T-helper 1 cell treated with Interleukin-12 subunit alpha and Interleukin-12 subunit beta and Interleukin-4 antibody, amounts not matched to agents 30 μg/mL and 1 μg/mL, for 36 hours (primary cell): Measurements from ENCODE around the gene SIGLEC12.
"Not testable (repeated sequence)": the region's sequence is repeated elsewhere in the genome, so short reads cannot be mapped to it uniquely, and the experiment has no call there.

Source experiments
- H3K27ac Mint-ChIP-seq: one replicate; pipeline ENCODE4 v1.8.0; 2021; ENCODE audit warnings: mild to moderate bottlenecking, mixed read lengths
- H3K27me3 Mint-ChIP-seq: one replicate; pipeline ENCODE4 v1.8.0; 2021; ENCODE audit warnings: low read depth, mixed read lengths
- H3K36me3 Mint-ChIP-seq: one replicate; pipeline ENCODE4 v1.8.0; 2021; ENCODE audit warnings: low read depth, mixed read lengths
- H3K4me1 Mint-ChIP-seq: one replicate; pipeline ENCODE4 v1.8.0; 2021; ENCODE audit warnings: low read depth, mixed read lengths
- H3K4me3 Mint-ChIP-seq: one replicate; pipeline ENCODE4 v1.8.0; 2021; ENCODE audit warnings: mild to moderate bottlenecking, moderate library complexity, mixed read lengths
- H3K9me3 Mint-ChIP-seq: one replicate; pipeline ENCODE4 v1.8.0; 2021; ENCODE audit warnings: mixed read lengths

SIGLEC12 gene

DNA sequence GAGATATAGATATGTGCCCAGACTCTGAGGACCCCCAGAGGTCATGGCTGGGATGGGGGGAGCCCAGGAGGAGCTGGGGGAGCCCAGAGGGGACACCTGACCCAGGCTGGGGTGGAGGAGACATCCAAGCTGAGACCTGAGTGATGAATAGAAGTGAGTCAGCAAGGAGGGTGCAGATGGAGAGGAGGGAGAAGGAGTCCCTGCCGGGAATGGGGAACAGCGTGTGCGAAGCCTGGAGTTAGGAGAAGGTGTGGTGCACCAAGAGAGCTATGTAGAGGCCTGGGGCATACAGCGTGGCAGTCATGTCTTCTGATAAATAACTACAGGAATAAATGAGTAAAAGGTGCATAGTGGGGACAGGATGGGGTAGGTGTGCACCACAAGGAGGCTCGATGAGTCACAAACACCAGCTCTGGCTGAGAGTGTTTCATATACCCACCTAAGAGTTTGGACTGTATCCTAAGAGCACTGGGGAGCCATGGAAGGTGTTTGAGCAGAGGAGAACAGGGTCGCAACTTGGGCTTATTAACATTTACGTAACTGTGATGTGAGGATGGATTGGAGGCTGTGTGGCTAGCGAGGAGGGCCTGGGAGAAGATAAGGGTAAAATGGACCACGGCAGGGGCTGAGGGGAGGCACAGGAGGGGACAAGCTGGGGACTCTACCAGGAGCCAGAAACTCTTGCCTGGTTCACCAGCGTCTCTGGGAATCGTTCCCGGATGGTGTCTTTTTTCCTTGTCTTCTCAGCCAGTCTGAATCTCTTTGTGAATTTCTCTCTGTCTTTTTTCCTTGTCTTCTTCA, 21.9 kb downstream of the SIGLEC12 start:
- Mint-ChIP-seq H3K4me1 (no peaks in the 10 kb centered on the region), H3K36me3 (no peaks in the 10 kb centered on the region), H3K4me3 (no peak overlapping the region), H3K9me3 (no peaks in the 10 kb centered on the region), H3K27ac (no peak overlapping the region), H3K27me3 (peaks cover 4% of the 10 kb centered on the region)

GRCh38 chr19:51478381-51479234, 23.0 kb downstream of the SIGLEC12 start, which contains the start of gene CEACAM18:
Gene CEACAM18, plus strand, starts transcription at chr19:51478539.
- Mint-ChIP-seq H3K4me1 (no peaks in the 10 kb centered on the region), H3K9me3 (no peaks in the 10 kb centered on the region), H3K36me3 (no peaks in the 10 kb centered on the region), H3K27me3 (peaks cover 9% of the 10 kb centered on the region), H3K4me3 (no peak within 1 kb of the TSS), H3K27ac (no peak within 1 kb of the TSS)

- H3K4me1 Mint-ChIP-seq: no peaks in the 10 kb centered on the region
- H3K9me3 Mint-ChIP-seq: no peaks in the 10 kb centered on the region
- peaks cover 18% of the 10 kb centered on the region for H3K27me3 Mint-ChIP-seq
- no peak overlapping the region for H3K27ac Mint-ChIP-seq
- no peaks in the 10 kb centered on the region for H3K36me3 Mint-ChIP-seq
- H3K4me3 Mint-ChIP-seq: no peak overlapping the region
Measured at GRCh38 chr19:51477344-51477743, 24.3 kb downstream of the SIGLEC12 start.

DNA sequence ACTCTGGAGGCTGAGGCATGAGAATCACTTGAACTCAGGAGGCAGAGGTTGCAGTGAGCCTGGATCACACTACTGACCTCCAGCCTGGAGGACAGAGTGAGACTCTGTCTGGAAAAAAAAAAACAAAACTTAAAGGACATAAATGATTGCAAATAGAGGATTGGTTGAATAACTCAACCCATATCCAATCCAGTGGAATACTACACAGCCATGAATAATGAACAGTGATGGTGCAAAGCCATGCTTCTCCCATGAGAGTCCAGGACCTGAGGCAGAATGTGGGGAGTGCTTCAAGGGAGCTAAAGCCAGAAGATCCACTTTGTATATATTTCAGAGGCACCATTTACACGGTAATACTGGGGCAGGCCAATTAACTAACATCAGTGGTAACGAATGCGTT, 25.4 kb downstream of the SIGLEC12 start:
- Mint-ChIP-seq H3K9me3 (no peaks in the 10 kb centered on the region), H3K4me3 (no peak overlapping the region), H3K4me1 (no peaks in the 10 kb centered on the region), H3K27me3 (peaks cover 20% of the 10 kb centered on the region), H3K27ac (no peak overlapping the region), H3K36me3 (no peaks in the 10 kb centered on the region)

GRCh38 chr19:51473009-51473707, 28.4 kb downstream of the SIGLEC12 start:
- H3K27ac Mint-ChIP-seq: no peak overlapping the region

DNA sequence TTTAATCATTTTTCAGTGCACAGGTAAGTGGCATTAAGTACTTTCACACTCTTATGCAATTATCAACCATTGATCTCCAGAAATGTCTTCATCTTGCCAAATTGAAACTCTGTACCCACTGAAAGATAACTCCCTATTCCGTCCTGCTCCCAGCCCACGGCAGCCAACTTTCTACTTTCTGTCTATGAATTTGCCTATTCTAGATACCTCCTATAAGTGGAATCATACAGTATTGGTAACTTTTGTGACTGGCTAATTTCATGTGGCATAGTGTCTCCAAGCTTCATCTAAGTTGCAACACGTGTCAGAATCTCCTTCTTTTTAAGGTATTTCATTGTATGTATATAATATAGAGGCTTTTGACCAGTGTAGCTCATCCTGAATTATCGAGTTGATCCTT, 29.0 kb downstream of the SIGLEC12 start:
- no peaks in the 10 kb centered on the region for H3K9me3 Mint-ChIP-seq
- H3K27me3 Mint-ChIP-seq: peaks cover 35% of the 10 kb centered on the region
- H3K36me3 Mint-ChIP-seq: peaks cover 3% of the 10 kb centered on the region
- H3K4me3 Mint-ChIP-seq: no peak overlapping the region
- peaks cover 12% of the 10 kb centered on the region for H3K4me1 Mint-ChIP-seq
- H3K27ac Mint-ChIP-seq: no peak overlapping the region

More at GRCh38 chr19:51473009-51473707, 28.4 kb downstream of the SIGLEC12 start:
- H3K9me3 Mint-ChIP-seq: no peaks in the 10 kb centered on the region
- peaks cover 6% of the 10 kb centered on the region for H3K4me1 Mint-ChIP-seq
- H3K36me3 Mint-ChIP-seq: peaks cover 3% of the 10 kb centered on the region
- peaks cover 29% of the 10 kb centered on the region for H3K27me3 Mint-ChIP-seq
- H3K4me3 Mint-ChIP-seq: no peak overlapping the region

DNA sequence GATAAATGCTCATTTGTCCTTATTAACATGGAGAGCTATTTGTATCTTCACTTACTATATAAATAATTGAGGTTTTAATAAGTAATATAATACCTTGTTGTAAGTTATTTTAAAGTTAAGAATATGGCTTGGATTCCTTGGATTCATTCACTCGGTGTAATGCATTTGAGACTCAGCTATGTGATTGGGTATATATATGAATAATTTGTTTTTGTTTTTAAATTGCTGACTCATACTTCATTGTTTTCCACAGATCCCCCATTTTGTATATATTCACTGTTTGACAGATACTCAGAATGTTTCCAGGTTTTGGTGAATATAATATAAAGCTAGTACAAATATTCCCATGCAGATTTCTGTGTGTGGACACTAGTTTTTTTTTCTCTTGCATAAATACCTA, 30.1 kb downstream of the SIGLEC12 start:
- H3K27me3 Mint-ChIP-seq: peaks cover 42% of the 10 kb centered on the region
- no peak overlapping the region for H3K27ac Mint-ChIP-seq
- no peaks in the 10 kb centered on the region for H3K9me3 Mint-ChIP-seq
- peaks cover 3% of the 10 kb centered on the region for H3K36me3 Mint-ChIP-seq
- H3K4me3 Mint-ChIP-seq: no peak overlapping the region
- H3K4me1 Mint-ChIP-seq: peaks cover 15% of the 10 kb centered on the region

DNA sequence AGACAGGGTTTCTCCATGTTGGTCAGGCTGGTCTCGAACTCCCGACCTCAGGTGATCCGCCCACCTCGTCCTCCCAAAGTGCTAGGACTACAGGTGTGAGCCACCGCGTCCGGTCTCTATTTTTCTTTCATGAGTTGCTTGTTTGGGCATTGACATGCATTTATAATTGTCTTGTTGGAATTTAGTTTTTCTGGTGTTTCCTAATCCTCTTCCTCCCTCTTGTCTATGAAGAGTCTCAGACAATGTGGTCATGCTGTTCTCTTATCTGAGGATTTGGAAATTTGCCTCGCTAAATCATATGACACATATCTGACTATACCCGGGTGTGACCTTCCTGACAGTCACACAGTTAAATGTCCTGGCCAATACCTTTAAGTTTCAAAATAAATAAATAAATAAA, 30.6 kb downstream of the SIGLEC12 start:
- Mint-ChIP-seq H3K27ac (no peak overlapping the region), H3K27me3 (peaks cover 48% of the 10 kb centered on the region), H3K4me3 (no peak overlapping the region), H3K9me3 (no peaks in the 10 kb centered on the region), H3K4me1 (peaks cover 15% of the 10 kb centered on the region), H3K36me3 (peaks cover 3% of the 10 kb centered on the region)

GRCh38 chr19:51469629-51470028, 32.0 kb downstream of the SIGLEC12 start:
- Mint-ChIP-seq H3K27ac (no peak overlapping the region), H3K4me1 (peaks cover 15% of the 10 kb centered on the region), H3K9me3 (no peaks in the 10 kb centered on the region), H3K36me3 (peaks cover 3% of the 10 kb centered on the region), H3K4me3 (no peak overlapping the region), H3K27me3 (peaks cover 57% of the 10 kb centered on the region)

GRCh38 chr19:51469162-51469561, 32.4 kb downstream of the SIGLEC12 start:
- no peak overlapping the region for H3K4me3 Mint-ChIP-seq
- H3K27ac Mint-ChIP-seq: no peak overlapping the region
- H3K4me1 Mint-ChIP-seq: peaks cover 16% of the 10 kb centered on the region
- H3K9me3 Mint-ChIP-seq: no peaks in the 10 kb centered on the region
- peaks cover 56% of the 10 kb centered on the region for H3K27me3 Mint-ChIP-seq
- H3K36me3 Mint-ChIP-seq: peaks cover 3% of the 10 kb centered on the region

DNA sequence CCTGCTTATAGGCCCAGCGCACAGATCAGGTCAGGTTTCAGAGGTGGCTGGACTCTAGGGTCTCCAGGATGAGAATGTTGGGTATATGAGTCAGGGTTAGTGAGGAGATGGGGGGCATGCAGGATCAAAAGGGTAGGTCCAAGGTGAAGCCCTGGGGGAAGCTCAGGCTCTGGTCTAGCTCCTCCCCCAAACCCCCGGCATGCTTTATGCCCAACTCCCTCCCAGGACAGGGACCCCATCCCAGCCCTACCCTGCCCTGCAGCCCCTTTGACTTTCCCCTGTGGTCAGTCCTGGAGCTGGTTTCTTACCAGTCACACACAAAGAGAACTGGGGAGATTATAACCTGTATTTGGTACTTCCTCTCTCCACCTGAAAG, 33.1 kb downstream of the SIGLEC12 start:
- Mint-ChIP-seq H3K27ac (no peak overlapping the region), H3K4me1 (peaks cover 16% of the 10 kb centered on the region), H3K4me3 (no peak overlapping the region), H3K36me3 (peaks cover 3% of the 10 kb centered on the region), H3K9me3 (no peaks in the 10 kb centered on the region), H3K27me3 (peaks cover 59% of the 10 kb centered on the region)

- Mint-ChIP-seq H3K36me3 (peaks cover 3% of the 10 kb centered on the region), H3K4me1 (peaks cover 16% of the 10 kb centered on the region), H3K9me3 (no peaks in the 10 kb centered on the region), H3K27ac (no peak overlapping the region), H3K4me3 (no peak overlapping the region), H3K27me3 (peaks cover 62% of the 10 kb centered on the region)
Measured at GRCh38 chr19:51467864-51468544, 33.6 kb downstream of the SIGLEC12 start.

GRCh38 chr19:51466723-51467122, 34.9 kb downstream of the SIGLEC12 start:
- Mint-ChIP-seq H3K36me3 (peaks cover 3% of the 10 kb centered on the region), H3K27me3 (peaks cover 61% of the 10 kb centered on the region), H3K27ac (no peak overlapping the region), H3K4me3 (no peak overlapping the region), H3K4me1 (peaks cover 16% of the 10 kb centered on the region), H3K9me3 (no peaks in the 10 kb centered on the region)

GRCh38 chr19:51463976-51464581, 37.5 kb downstream of the SIGLEC12 start:
- Mint-ChIP-seq H3K27me3 (peaks cover 66% of the 10 kb centered on the region), H3K4me1 (peaks cover 16% of the 10 kb centered on the region)
- not testable (repeated sequence) for H3K27ac Mint-ChIP-seq, H3K9me3 Mint-ChIP-seq, H3K4me3 Mint-ChIP-seq, H3K36me3 Mint-ChIP-seq
